Naive thymus-derived CD4-positive, alpha-beta T cell (primary cell): ENCODE measurements around the gene BACE2. TPM values are rescaled to one million over a fixed set of nuclear protein-coding genes. Genes with fewer than 3 reads are reported as not detected.

Experiments
- ATAC-seq: fragments of 150-1000 bp; cut with Tn5 transposase; 2 replicates; pipeline ENCODE4 v1.10.0; 2021; ENCODE audit warnings: mild to moderate bottlenecking, moderate library complexity
- CTCF ChIA-PET: fragments of 350-600 bp; sonication (Branson Sonifier 250); formaldehyde crosslinking; loops from one replicate; lab custom pipeline; 2021; ENCODE audit warnings: antibody characterized with exemption; lab: Charles Lee
- POLR2A ChIA-PET: fragments of 350-600 bp; sonication (Branson Sonifier 250); formaldehyde crosslinking; loops from one replicate; lab custom pipeline; 2021; ENCODE audit warnings: antibody characterized with exemption, inconsistent platforms; lab: Charles Lee
- DNase-seq, 9 donors: peaks; one replicate each; pipeline versions ENCODE4 v3.0.0 to v3.0.0-alpha.2; 2020 to 2022; ENCODE audit warnings: mixed read lengths in 1 of 9
- H3K27ac ChIP-seq: one replicate; pipeline ENCODE4 v1.7.0; 2013; ENCODE audit warnings: mild to moderate bottlenecking, low read depth, low read length, moderate library complexity
- H3K27me3 ChIP-seq, 2 donors: one replicate each; pipeline ENCODE4 v1.7.0; 2013; ENCODE audit warnings: low read length in 2 of 2, mild to moderate bottlenecking in 2 of 2, moderate library complexity in 2 of 2; ENCODE audit not compliant: control insufficient read depth in 2 of 2, insufficient read depth in 2 of 2
- H3K36me3 ChIP-seq, 3 experiments: 1 replicate in 2 of 3; 2 replicates in 1 of 3; pipeline ENCODE4 v1.7.0; 2013; ENCODE audit warnings: low read length in 3 of 3, mild to moderate bottlenecking in 3 of 3, moderate library complexity in 1 of 3; ENCODE audit not compliant: insufficient read depth in 3 of 3, control insufficient read depth in 2 of 3
- H3K4me1 ChIP-seq, 2 donors: one replicate each; pipeline ENCODE4 v1.7.0; 2013; ENCODE audit warnings: low read length in 2 of 2, mild to moderate bottlenecking in 2 of 2, moderate library complexity in 1 of 2; ENCODE audit not compliant: control insufficient read depth in 2 of 2, insufficient read depth in 2 of 2
- H3K4me3 ChIP-seq: 2 replicates; pipeline ENCODE4 v1.7.0; 2013; ENCODE audit warnings: mild to moderate bottlenecking, low read length
- H3K9me3 ChIP-seq, 3 experiments: 1 replicate in 2 of 3; 2 replicates in 1 of 3; pipeline ENCODE4 v1.7.0; 2013; ENCODE audit warnings: low read length in 3 of 3; ENCODE audit not compliant: control insufficient read depth in 2 of 3
- H3K27ac Mint-ChIP-seq, 9 donors: one replicate each; pipeline ENCODE4 v1.8.0; 2020 to 2022; ENCODE audit warnings: mixed read lengths in 9 of 9, mild to moderate bottlenecking in 8 of 9, moderate library complexity in 5 of 9, inconsistent platforms in 2 of 9
- H3K27me3 Mint-ChIP-seq, 5 donors: one replicate each; pipeline ENCODE4 v1.8.0; 2021 to 2022; ENCODE audit warnings: mixed read lengths in 5 of 5, mild to moderate bottlenecking in 1 of 5
- H3K36me3 Mint-ChIP-seq, 5 donors: one replicate each; pipeline ENCODE4 v1.8.0; 2020 to 2022; ENCODE audit warnings: mixed read lengths in 5 of 5, mild to moderate bottlenecking in 3 of 5, inconsistent platforms in 1 of 5
- H3K4me1 Mint-ChIP-seq, 7 donors: one replicate each; pipeline ENCODE4 v1.8.0; 2020 to 2022; ENCODE audit warnings: mixed read lengths in 7 of 7, mild to moderate bottlenecking in 3 of 7, inconsistent platforms in 1 of 7
- H3K4me3 Mint-ChIP-seq, 10 donors: one replicate each; pipeline ENCODE4 v1.8.0; 2020 to 2022; ENCODE audit warnings: mild to moderate bottlenecking in 10 of 10, mixed read lengths in 10 of 10, moderate library complexity in 6 of 10, inconsistent platforms in 2 of 10
- H3K9me3 Mint-ChIP-seq, 11 donors: one replicate each; pipeline ENCODE4 v1.8.0; 2020 to 2022; ENCODE audit warnings: mixed read lengths in 11 of 11, mild to moderate bottlenecking in 4 of 11, inconsistent platforms in 1 of 11, moderate library complexity in 1 of 11
- intact Hi-C, 2 donors: fragments of 100-400 bp; cut with micrococcal nuclease; formaldehyde crosslinking; loops; one replicate each; pipeline ENCODE4 v1.15.1; 2023
- polyA plus RNA-seq, 2 donors: library from polyadenylated mRNA; unstranded; fragments of 300-500 nt; fragmentation: Illumina TruSeq; gene quantifications; one replicate each; pipeline ENCODE4 v1.2.3, GENCODE V29; 2021
- total RNA-seq, 6 experiments: library from RNA in 5 of 6; stranded (reverse) in 5 of 6; gene quantifications; 1 replicate in 5 of 6; 2 replicates in 1 of 6; pipeline ENCODE4 v1.2.3 and lab custom pipeline; 2021 to 2026

BACE2 gene
- total and polyA plus RNA-seq, 7 experiments from 2014 or later, result 0.03 to 3.6 (median 1.1) TPM; not detected in 1

DNA sequence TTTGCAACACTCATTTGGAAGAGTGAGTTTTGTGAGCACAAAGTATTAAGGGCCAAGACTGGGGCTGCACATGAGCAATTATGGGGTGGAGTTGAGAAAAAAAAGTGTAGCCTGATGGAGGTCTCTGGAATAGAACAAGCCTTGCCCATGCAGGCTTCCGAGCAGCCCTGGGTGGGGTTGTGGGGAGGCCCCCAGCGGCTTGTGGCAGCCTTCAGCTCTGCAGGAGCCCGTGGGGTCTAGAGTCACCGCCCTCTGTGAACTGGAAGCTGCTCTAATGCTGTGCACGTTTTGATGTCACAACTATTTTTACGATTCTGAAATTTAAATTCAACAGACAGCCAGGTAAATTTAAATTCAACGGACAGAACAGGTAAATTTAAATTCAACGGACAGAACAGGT is 58.9 kb downstream of the BACE2 start:
- Mint-ChIP-seq H3K4me3 (no peak overlapping the region), H3K9me3 (peaks cover 0 to 2% (median 0%) of the 10 kb centered on the region in 11 donors), H3K4me1 (peaks cover 0 to 7% (median 0%) of the 10 kb centered on the region in 7 donors), H3K36me3 (no peaks in the 10 kb centered on the region), H3K27ac (no peak overlapping the region), H3K27me3 (peaks cover 0 to 15% (median 10%) of the 10 kb centered on the region in 5 donors)
- POLR2A ChIA-PET, result no interaction called here
- Histone ChIP-seq H3K27me3 (no peaks in the 10 kb centered on the region), H3K4me1 (no peaks in the 10 kb centered on the region), H3K27ac (no peak overlapping the region), H3K36me3 (no peaks in the 10 kb centered on the region), H3K9me3 (no peaks in the 10 kb centered on the region), H3K4me3 (no peak overlapping the region)
- DNase-seq (no peak), ATAC-seq (no peak)
- intact Hi-C loops, result no loop called here
- CTCF ChIA-PET, result no interaction called here

DNA sequence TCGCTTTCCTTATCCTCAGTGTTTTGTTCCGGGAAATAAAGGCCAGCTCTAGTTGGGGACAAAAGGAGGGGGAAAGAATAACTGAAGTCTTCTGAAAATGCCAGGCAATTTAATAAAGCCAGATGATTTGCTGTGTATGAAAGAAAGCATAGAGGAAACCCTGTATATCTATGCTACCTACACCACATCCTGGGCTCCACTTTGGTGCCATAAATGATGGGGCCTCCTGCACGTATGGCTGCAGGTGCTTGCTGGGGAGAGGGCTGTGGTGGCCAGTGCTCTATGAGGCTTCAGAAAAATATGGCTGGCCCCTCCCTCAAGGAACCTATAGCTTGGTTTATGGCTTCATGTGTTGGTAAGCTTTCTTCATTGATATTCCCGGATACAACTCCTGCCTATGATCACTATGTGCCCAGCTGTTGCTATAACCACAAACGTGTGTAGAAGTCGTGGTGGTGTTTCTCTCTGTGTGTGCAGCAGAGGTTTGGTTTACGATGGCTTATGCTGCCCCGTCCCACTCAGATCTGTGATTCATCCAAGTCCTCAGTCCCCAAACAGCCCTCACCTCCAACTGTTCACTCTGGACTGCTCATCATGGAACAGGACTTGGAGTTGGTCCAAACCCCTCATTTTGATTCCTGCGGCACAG is 59.5 kb downstream of the BACE2 start:
- Histone ChIP-seq H3K4me3 (no peak overlapping the region), H3K4me1 (no peaks in the 10 kb centered on the region), H3K9me3 (no peaks in the 10 kb centered on the region), H3K36me3 (no peaks in the 10 kb centered on the region), H3K27ac (no peak overlapping the region), H3K27me3 (no peaks in the 10 kb centered on the region)
- Mint-ChIP-seq H3K27ac (no peak overlapping the region), H3K36me3 (no peaks in the 10 kb centered on the region), H3K27me3 (peaks cover 0 to 15% (median 11%) of the 10 kb centered on the region in 5 donors), H3K4me3 (no peak overlapping the region), H3K4me1 (peaks cover 0 to 7% (median 0%) of the 10 kb centered on the region in 7 donors), H3K9me3 (peaks cover 0 to 2% (median 0%) of the 10 kb centered on the region in 11 donors)
- ATAC-seq (no peak), DNase-seq (no peak)
- CTCF ChIA-PET, result no interaction called here
- intact Hi-C loops, result no loop called here
- POLR2A ChIA-PET, result no interaction called here

DNA sequence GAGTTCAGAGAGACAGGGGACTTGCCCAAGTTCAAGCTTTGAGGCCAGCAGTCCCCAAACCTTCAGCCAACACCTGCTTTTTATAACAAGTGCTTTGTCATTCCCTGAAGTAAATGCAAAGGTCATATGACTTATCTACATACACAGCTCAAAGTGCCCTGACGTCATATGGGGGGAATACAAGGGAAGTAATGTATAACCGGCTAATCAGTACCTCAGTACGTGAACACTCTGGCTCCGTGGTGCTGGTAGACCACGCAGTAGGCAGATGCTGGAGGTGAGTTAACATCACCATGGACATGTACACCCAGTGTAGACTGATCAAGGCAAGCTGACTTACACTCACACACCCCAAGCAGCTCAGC is 60.0 kb downstream of the BACE2 start:
- Histone ChIP-seq H3K9me3 (no peaks in the 10 kb centered on the region), H3K27ac (no peak overlapping the region), H3K27me3 (no peaks in the 10 kb centered on the region), H3K4me3 (no peak overlapping the region), H3K4me1 (no peaks in the 10 kb centered on the region), H3K36me3 (no peaks in the 10 kb centered on the region)
- Mint-ChIP-seq H3K27me3 (peaks cover 0 to 16% (median 14%) of the 10 kb centered on the region in 5 donors), H3K4me3 (no peak overlapping the region), H3K4me1 (peaks cover 0 to 7% (median 0%) of the 10 kb centered on the region in 7 donors), H3K36me3 (no peaks in the 10 kb centered on the region), H3K9me3 (peaks cover 0 to 3% (median 0%) of the 10 kb centered on the region in 11 donors), H3K27ac (no peak overlapping the region)
- DNase-seq, result no peak
- CTCF ChIA-PET, result no interaction called here
- POLR2A ChIA-PET, result no interaction called here
- ATAC-seq, result no peak
- intact Hi-C loops, result no loop called here

DNA sequence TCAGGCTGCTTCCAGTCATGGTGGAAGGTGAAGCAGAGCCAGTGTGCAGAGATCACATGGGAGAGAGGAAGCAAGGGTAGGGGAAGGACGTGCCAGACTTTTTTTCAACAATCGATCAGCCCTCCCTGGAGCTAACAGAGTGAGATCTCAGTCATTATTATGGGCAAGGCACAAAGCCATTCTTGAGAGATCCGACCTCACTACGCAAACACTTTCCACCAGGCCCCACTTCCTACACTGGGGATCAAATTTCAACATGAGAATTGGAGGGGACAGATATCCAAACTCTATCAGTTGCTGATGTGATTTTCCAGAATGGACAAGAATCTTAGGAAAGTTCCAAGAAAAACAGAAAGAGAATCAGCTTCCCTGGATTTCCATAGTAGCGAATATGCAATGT is 60.5 kb downstream of the BACE2 start:
- Histone ChIP-seq H3K4me3 (no peak overlapping the region), H3K4me1 (no peaks in the 10 kb centered on the region), H3K36me3 (no peaks in the 10 kb centered on the region), H3K27ac (no peak overlapping the region), H3K27me3 (no peaks in the 10 kb centered on the region), H3K9me3 (no peaks in the 10 kb centered on the region)
- Mint-ChIP-seq H3K36me3 (no peaks in the 10 kb centered on the region), H3K27ac (no peak overlapping the region), H3K4me1 (peaks cover 0 to 7% (median 0%) of the 10 kb centered on the region in 7 donors), H3K27me3 (peaks cover 0 to 15% (median 13%) of the 10 kb centered on the region in 5 donors), H3K9me3 (peaks cover 0 to 3% (median 0%) of the 10 kb centered on the region in 11 donors), H3K4me3 (no peak overlapping the region)
- DNase-seq (no peak), ATAC-seq (no peak)
- intact Hi-C loops, result no loop called here
- ChIA-PET POLR2A (no interaction called here), CTCF (no interaction called here)

DNA sequence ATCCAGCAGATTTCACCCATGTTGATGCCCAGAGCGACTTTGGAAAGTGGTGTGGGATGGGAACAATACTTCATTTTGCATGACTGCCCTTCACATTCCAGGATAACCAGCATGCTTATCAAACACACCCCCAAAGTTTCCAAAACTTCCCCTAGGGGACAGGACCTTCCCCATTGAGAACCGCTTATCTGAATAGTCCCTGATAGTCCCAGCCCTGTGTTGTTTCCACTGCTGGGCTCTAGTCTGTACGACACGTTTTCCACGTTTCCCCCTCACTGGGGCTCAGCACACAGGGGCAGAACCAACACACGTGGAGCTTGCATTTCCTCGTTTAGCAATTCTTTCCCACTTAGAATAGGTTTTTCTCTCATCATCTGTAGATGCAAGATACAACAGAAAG is 61.0 kb downstream of the BACE2 start:
- H3K27me3 Mint-ChIP-seq, result peaks cover 0 to 11% (median 9%) of the 10 kb centered on the region in 5 donors
- no peak overlapping the region for H3K27ac ChIP-seq
- H3K9me3 ChIP-seq, result no peaks in the 10 kb centered on the region
- no peak for DNase-seq
- H3K36me3 Mint-ChIP-seq, result no peaks in the 10 kb centered on the region
- peaks cover 0 to 3% (median 0%) of the 10 kb centered on the region in 11 donors for H3K9me3 Mint-ChIP-seq
- H3K4me1 Mint-ChIP-seq, result peaks cover 0 to 7% (median 0%) of the 10 kb centered on the region in 7 donors
- H3K4me3 Mint-ChIP-seq, result no peak overlapping the region
- no peak for ATAC-seq
- no peaks in the 10 kb centered on the region for H3K36me3 ChIP-seq
- ChIA-PET POLR2A (no interaction called here), CTCF (no interaction called here)
- H3K4me1 ChIP-seq, result no peaks in the 10 kb centered on the region
- H3K27ac Mint-ChIP-seq, result no peak overlapping the region
- intact Hi-C loops, result no loop called here
- H3K4me3 ChIP-seq, result no peak overlapping the region
- H3K27me3 ChIP-seq, result no peaks in the 10 kb centered on the region

DNA sequence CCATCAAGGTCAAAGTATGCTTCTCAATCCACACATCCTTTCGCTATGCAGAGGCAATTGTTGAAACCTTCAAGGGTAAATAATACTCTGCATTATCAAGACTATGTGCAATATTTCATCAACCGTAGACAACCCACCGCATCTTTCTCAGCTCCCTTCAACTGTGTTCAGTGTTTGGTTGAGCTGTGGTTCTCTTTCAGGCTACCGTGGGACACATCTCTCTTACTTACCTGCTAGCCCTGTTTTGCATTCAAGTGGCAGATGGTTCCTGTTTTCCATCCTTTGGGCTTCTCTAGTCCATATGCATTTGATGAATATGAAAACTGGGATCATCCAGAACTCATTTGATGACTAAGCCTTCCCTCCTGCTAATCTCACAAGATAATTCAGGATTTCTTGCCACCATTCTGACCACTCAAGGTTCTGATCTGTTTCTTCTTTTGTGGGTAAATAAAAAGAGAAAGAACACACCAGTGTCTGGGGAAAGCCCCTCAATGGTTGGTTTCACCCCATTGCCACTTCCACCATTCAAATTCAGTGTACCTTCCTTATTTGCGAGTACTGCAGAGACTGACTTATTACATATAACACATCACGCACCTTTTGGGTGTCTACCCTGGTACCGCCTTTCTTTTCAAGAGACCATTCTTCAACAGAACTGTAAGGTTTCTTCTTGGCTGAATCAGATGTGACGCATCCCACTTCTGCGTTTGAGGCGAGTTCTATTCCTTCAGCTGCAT is 61.7 kb downstream of the BACE2 start:
- H3K36me3 ChIP-seq, result no peaks in the 10 kb centered on the region
- intact Hi-C loops, result no loop called here
- H3K9me3 ChIP-seq, result no peaks in the 10 kb centered on the region
- Mint-ChIP-seq H3K9me3 (peaks cover 0 to 3% (median 0%) of the 10 kb centered on the region in 11 donors), H3K27me3 (peaks cover 0 to 17% (median 14%) of the 10 kb centered on the region in 5 donors), H3K4me3 (no peak overlapping the region), H3K27ac (no peak overlapping the region), H3K4me1 (peaks cover 0 to 7% (median 0%) of the 10 kb centered on the region in 7 donors), H3K36me3 (no peaks in the 10 kb centered on the region)
- ChIA-PET POLR2A (no interaction called here), CTCF (no interaction called here)
- no peaks in the 10 kb centered on the region for H3K27me3 ChIP-seq
- DNase-seq (no peak), ATAC-seq (no peak)
- no peak overlapping the region for H3K27ac ChIP-seq
- no peaks in the 10 kb centered on the region for H3K4me1 ChIP-seq
- no peak overlapping the region for H3K4me3 ChIP-seq
